AG08396 (cell line): ENCODE results near the gene SELENOO.
A peak's percentile ranks its signal among the peaks of the same experiment; 100 is the strongest.

Experiments
- DNase-seq: peaks from one replicate; pipeline ENCODE4 v3.0.0; 2012; ENCODE audit warnings: low spot score, mixed read lengths

Gene SELENOO

DNA sequence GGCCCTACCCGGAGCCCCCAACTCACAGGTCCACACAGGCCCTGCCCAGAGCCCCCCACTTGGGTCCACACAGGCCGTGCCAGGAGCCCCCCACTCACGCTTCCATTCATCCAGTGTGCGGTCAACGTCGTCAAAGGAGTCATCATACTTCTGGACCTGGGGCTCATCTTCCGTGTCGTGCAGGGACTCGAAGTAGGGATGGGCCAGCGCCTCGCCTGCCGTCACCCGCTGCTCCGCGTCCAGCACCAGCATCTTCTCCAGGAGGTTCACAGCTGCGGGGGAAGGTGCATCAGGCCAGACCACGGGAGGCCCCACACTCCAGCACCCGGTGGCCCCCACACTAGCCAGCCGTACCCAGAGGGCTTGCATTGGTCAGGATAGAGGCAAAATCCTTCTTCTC, 54.3 kb downstream of the SELENOO start:
- no peak for DNase-seq

DNA sequence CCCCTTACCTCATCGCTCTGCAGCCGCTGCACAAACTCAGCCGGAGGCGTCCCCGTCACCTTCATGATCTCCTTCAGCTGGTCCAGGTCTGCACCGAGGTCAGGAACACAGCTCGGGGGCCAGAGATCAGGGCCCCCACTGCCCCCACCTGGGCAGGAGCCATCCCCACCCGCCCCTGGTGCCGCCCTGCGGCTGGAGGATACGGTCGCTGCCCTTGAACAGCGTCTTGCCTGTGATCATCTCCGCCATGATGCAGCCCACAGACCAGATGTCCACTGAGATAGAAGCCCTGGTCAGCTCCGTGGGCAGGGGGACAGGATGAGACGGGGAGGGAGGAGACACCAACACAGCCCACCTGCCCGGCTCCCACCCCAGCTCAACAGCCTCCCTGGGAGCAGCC, 54.8 kb downstream of the SELENOO start:
- DNase-seq: no peak

DNA sequence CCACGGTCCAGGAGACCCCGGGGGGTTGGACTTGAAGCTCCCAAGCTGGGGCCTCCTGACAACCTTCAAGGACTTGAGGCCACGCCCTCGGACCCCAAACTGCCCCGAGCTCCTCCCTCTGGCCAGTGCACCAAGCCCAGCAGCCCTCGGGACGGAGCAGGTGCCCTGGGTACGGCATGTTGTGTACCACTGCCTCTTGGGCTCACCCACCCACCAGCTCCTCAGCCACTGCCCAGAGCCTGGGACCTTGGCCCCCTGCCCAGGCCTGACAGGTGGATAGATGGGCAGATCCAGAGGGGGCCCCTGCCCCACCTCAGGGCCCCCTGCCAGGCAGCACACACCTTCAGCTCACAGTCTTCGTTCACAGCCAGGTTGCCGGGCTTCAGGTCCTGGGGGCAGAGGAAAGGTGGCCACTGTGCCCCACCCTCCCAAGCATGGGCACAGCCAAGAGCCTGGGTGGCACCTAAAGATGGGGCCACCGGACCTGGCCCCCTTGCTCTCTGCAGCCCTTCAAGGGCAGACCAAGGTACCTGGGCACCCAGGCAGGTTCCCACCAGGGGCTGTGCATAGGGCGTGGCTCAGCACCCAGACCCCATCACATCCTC, 55.5 kb downstream of the SELENOO start:
- DNase-seq: no peak

DNA sequence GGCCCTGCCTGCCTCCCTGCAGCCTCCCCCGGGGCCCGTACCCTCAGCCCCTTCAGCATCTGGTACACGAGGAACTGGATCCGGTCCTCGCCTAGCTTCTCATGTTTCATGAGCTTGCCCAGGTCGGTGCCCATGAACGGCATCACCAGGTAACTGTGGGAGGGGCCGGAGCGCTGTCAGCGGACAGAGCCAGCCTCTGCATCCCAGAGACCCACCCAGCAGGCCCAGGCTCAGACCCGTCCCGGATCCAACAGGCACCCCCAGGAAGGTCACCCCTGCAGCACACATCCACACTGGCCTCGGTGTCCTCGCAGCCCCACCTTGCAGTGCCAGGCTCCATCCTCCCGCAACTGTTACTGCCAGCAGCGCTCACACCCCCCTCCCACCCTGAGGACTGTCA, 56.2 kb downstream of the SELENOO start:
- DNase-seq: no peak

DNA sequence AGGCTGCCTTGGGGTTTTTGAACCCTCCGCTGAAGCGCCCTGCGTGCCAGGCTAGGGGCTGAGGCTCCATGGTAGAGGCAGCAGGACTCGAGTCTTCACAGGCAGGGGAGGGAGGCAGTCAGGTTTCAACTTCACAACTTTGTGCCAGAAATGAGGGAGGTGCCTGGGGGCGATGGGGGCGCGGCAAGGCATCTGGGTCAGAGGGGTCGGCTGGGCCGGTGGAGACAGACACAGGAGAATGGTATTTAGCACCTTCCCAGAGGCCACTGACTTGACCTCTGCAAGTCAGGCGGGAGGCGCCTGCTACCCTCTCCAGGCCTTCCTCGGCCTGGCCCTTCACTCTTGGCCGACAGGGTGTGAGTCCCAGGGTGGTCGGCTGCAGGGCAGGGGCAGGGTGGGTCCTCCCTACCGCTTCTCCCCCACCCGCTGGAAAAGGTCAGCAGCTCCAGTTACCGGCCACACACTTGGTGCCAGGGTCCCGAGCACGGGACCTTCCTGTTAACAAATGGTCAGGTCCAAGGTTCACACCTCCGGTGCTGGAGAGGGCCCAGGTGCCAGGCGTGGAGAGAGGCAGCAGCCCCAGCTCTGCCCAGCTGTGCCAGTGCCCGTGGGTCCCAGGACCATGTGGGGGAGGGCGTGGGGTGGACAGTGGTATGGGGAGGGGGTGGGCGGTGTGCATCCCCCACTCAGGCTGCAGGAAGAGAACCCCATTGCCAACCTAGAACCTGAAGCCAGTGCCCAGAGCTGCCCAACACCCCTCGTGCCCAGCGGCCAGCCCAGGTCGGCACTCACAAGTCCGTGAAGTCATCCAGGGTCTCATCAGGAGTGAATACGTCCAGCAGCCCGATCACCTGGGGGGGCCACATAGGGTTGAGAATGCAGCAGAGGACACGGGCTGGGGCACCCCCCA, 56.9 kb downstream of the SELENOO start:
- DNase-seq: no peak

DNA sequence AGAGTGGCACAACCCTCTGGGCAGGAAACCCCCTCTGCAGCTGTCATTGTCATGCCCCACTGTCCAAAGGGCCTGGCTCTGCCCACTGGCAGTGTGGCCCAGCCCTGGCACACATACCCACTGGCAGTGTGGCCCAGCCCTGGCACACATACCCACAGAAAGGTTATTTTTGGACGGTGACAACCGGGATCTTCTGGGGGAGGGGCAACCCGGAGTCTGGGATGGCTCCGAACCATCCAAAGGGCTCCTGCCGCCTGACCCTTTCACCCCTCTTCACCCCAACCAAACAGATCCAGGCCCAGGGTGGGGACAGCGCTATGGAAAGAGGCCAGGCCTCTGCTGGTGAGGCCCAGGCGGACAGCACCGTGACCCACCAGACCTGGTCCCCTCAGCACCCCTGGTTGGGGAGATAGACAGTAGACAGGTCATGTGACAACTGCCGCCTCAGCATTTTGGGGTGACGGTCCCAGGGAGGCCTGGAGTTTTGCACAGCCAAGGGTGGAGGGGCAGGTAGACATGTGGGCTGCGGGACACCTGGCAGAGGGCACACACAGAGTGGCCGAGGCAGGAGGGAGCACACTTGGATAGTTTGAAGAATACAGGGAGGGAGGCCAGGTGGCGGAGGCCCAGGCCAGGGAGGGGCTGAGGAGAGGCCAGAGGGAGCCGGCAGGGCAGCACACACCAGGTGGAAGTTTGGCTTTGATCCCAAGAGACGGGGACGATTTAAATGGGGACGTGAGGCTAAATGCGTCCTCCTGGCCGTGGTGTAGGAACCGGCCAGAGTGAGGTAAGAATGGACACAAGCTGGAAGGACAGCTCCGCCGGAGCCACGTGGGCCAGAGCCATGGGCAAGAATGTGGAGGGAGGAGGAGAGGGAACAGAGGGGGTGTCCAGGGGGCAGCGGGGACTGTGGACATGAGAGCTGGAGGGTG, 57.8 kb downstream of the SELENOO start:
- DNase-seq: no peak

DNA sequence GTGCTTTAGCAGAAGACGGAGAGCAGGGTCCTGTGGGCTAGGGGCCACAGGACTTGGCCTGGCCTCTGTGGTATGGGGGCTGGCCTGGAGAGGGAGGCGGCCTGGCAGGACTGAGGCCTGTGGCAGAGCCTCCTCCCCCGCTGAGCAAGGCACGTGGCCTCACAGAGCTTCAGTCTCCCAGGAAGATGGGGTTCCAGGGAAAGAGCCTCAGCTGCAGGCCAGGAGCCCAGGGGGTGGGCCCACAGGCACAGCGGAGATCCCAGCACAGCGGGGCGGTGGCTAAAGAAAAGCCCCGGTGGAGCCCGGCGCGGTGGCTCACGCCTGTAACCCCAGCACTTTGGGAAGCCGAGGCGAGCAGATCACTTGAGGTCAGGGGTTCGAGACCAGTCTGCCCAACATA, 58.5 kb downstream of the SELENOO start:
- DNase-seq: no peak

DNA sequence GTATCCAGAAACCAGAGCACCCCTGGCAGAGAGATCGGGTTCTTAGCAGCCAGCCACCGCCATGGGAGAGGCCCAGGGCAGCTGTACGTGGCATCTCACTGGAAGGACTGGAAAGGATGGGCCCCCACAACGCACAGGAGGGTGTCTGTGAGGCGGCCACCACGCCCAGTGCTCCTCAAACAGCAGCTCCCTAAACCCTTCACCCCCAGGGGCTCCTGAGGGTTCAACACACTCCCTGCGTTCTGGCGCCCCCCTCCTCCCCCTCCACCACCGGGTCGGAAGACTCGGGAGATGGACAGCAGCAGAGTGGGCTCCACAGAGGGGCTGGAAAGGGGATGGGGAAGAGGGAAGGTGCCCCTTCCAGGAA, 59.6 kb downstream of the SELENOO start:
- DNase-seq: no peak

DNA sequence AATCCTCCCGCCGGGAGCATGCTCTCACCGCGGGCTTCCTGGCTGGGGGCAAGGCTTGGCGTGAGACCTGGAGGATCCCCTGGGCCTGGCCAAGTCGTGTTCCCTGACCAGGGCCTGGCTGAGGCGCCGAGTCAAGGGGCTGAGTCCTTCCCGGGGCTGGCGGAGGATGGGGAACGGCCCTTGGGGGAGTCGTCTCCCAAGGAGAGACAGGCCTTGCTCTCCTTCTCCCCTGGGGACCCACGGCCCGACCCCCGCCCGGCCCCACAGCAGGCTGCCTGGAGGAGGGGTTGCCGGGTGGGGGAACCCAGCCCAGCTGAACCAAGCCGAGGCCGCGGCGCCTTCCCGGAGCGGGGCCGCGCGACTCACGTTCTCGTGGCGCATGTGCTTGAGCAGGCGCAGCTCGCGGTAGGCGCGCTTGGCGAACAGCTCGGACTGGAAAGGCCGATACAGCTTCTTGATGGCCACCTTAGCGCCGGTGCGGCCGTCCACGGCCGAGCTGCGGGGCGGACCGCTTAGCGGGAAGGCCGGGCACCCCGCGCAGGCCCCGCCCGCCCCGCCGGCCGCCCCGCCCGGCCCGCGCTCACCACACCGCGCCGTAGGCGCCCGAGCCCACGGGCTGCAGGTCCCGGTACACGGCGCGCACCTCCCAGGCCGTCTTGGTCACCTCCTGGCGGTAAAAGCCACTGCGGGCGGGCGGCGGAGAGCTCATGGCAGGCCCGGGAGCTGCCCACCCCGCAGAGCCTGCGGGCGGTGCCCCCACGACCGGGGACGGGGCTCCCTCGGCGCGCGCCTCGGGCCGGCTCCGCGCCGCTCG, 60.2 kb downstream of the SELENOO start:
- peak; percentile 73 for DNase-seq

DNA sequence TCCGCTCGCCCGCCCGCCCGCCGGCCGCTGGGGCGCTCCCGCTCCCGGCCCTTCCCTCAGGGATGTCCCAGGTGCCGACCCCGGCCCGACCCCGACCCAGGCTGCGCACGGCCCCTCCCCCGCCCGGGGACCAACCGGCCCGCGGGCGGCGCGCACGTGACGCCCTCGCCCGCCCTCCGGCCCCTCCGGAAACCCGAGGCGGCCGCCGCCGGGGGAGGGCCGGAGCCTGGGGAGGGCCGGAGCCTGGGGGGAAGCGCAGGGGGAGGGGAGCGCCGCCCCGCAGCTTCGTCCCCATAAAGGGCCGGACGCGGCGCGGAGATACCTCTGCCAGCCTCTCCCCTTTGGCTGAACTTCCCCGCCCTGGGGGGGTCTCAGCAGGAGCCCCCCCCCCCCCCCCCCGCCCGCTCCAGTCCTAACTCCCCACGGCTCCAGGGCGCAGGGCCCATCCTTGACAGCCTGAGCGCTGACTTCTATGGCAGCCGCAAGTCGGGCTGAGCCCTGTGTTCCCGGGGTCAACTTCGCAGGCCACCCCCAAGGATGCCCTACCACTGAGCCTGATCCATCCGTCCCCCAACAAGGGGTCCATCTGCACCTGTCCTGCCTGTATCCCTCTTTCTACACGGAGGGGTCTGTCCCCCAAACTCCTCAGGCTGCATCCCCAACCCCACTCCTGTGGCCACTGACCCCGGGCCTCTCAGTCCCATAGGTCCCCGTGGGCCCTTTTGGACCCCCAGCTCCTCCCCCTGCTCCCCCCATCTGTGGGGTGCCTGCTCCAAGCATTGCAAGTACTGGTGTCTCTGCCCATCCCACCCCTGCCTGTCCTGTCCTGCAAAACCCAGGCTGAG, 61.0 kb downstream of the SELENOO start, which contains the start of gene MAPK12:
TSS of gene MAPK12 (minus strand) at position 69 of the 845 bp plus-strand sequence. CDS start 174 bp downstream, outside the sequence.
- peak; percentile 86 for DNase-seq

DNA sequence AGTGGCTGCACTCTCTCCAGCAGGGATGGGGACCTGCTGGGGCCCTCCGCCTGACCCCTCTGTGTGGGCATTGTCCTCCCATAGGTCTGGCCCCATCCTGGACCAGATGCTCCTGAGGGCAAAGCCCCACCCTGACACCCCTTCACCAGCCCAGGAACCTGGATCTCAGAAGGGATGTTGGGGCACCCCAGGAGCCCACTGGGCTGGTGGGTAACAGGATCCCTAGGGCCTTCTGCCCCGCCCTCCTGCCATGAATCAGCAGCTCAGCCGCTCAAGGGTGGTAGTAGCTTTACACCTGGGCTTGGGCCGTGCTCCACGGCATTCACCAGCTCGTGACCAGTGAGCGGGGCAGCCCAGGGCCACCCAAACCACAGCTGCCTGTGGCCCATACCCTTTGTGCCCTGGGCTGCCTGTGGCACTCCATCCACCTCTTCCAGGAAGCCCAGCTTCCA, 61.7 kb downstream of the SELENOO start:
- DNase-seq: no peak

DNA sequence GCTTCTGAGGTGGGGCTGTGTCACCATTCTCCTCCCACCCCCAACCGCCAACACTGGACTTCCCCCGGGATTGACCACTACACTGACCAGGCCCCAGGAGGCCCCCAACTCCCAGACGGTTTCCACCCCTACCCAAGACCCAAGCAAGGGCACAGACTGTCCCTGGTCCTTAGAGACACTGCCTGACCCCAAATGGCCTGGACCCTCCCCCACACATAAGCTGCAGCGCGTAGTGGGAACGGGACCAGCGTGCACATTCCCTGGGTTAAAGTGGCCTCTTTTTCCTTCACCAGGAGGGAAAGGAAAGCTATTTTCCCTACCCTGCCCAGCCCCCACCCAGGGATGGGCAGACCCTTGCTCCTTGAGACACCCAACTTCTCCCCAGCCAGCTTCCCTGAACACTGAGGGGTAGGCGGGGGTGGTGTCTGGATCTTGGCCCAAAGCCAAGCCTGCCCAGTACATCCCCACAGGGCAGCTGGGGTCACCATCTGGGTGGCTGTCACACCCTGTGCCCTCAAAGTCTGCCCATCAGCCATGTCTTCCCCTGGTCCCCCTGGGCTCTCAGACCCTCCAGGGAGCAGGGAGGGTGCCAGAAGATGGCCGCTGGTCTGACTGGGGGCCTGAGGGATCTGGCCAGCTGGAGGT, 62.3 kb downstream of the SELENOO start:
- no peak for DNase-seq

DNA sequence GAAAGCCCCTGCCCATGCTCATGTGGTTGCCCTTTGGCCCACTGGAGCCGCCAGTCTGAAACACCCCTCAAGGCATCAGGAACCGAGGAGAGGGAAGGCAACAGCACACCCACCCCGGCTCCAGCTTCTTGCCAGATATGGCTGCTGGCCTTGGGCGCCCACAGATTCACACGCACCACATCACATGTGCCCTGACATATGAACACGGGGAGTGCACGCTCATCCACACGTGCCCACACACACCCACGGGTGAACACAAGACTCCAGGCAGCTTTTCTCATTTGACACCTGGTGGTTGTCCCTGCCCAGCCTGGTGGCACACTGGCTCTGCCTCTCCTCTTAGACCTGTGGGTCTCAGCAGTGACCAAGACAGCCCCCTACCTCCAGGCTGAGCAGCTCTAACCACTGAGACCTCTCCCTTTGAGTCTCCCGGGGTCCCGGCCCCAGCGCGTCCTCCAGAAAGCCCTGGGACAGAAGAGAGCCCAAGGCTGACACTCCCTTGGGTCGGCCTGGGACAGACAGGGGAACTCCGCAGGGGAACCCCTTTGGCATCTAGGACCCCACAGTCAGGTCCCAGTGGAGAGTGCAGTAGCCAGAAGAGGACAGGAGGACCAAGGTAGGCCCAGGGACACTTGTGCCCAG, 63.4 kb downstream of the SELENOO start:
- no peak for DNase-seq

DNA sequence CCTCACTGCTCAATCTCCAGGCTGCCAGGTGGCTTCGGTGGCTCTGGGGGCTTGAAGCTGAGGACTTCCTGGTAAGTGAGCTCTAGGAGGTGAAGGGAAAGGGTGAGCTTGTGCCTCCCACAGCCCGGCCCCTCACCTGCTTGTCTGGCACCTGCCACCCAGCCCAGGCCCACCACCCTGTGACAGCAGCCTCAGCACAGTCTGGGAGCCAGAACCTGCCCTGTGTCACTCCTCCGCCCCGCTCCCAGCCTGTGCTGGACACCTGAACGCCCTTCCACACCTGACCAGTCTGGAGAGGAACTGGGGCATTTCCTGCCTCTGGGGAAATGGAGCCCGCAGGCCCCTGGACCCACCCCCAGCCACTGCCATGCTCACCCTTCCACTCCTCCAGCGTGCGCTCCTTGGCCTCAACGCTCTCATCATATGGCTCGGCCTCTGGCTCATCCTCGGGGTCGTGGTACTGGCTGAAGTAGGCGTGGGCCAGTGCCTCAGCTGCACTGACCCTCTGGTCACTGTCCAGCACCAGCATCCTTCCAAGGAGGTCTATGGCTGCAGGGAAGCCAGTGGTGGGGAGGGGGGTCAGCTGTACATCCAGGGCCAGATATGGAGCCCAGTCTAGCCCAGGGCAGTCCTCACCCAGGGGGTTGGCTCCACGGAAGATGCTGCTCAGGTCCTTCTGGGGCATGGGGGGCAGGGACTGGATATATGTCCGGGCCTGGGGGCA, 64.3 kb downstream of the SELENOO start:
- no peak for DNase-seq

DNA sequence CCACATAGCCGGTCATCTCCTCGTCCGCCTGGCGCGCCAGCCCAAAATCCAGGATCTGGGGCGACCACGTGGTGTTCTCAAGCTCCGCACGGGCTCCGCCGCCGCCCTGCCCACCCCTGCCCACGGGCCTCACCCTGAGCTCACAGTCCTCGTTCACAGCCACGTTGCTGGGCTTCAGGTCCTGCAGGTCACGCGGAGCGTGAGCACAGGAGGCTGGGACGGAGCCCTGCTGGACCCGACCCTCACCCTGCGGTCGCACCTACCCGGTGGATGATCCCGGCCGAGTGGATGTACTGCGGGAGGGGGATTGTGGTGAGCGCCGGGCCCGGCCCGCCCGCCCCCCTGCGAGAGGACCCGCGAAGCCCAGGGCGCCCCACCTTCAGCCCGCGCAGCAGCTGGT, 66.2 kb downstream of the SELENOO start:
- no peak for DNase-seq
